H9 (cell line): Measurements from ENCODE around the gene MAPK13. TPM values are rescaled to one million over a fixed set of nuclear protein-coding genes. Genes with fewer than 3 reads are reported as not detected.

Experiments
- DNase-seq: peaks from one replicate; pipeline ENCODE4 v3.0.0-alpha.2; 2017
- H2AFZ ChIP-seq: one replicate; pipeline ENCODE4 v1.6.1; 2013; ENCODE audit warnings: mild to moderate bottlenecking, low read length, control low read depth, moderate library complexity
- H2AK5ac ChIP-seq: 2 replicates; pipeline ENCODE4 v1.6.1; 2013; ENCODE audit warnings: low read length, control low read depth, mixed read lengths; ENCODE audit not compliant: insufficient read length
- H2BK120ac ChIP-seq: one replicate; pipeline ENCODE4 v1.6.1; 2013; ENCODE audit warnings: low read depth, mild to moderate bottlenecking, low read length, control low read depth, inconsistent platforms; ENCODE audit not compliant: poor library complexity, severe bottlenecking
- H2BK12ac ChIP-seq: 2 replicates; pipeline ENCODE4 v1.6.1; 2013; ENCODE audit warnings: low read length, control low read depth, mixed read lengths, low read depth; ENCODE audit not compliant: insufficient read length
- H2BK15ac ChIP-seq: 2 replicates; pipeline ENCODE4 v1.6.1; 2013; ENCODE audit warnings: low read depth, low read length, control low read depth
- H2BK20ac ChIP-seq: one replicate; pipeline ENCODE4 v1.6.1; 2013; ENCODE audit warnings: low read depth, mild to moderate bottlenecking, low read length, control low read depth, inconsistent platforms; ENCODE audit not compliant: poor library complexity, severe bottlenecking
- H2BK5ac ChIP-seq: 2 replicates; pipeline ENCODE4 v1.6.1; 2013; ENCODE audit warnings: low read length, control low read depth, mixed read lengths; ENCODE audit not compliant: insufficient read length
- H3K14ac ChIP-seq: 2 replicates; pipeline ENCODE4 v1.6.1; 2013; ENCODE audit warnings: low read length, control low read depth; ENCODE audit not compliant: insufficient read depth
- H3K18ac ChIP-seq: 2 replicates; pipeline ENCODE4 v1.6.1; 2013; ENCODE audit warnings: low read depth, mild to moderate bottlenecking, mixed read lengths, low read length, control low read depth; ENCODE audit not compliant: insufficient read length
- H3K23ac ChIP-seq: 2 replicates; pipeline ENCODE4 v1.6.1; 2013; ENCODE audit warnings: low read length, control low read depth, mixed read lengths, low read depth; ENCODE audit not compliant: insufficient read length
- H3K23me2 ChIP-seq: 2 replicates; pipeline ENCODE4 v1.6.1; 2013; ENCODE audit warnings: low read depth, mild to moderate bottlenecking, mixed read lengths, low read length, control low read depth; ENCODE audit not compliant: insufficient read length, poor library complexity, severe bottlenecking
- H3K27ac ChIP-seq: 2 replicates; pipeline ENCODE4 v1.5.1; 2013; ENCODE audit warnings: low read length, control low read depth, mixed read lengths, low read depth; ENCODE audit not compliant: insufficient read length
- H3K27me3 ChIP-seq: 2 replicates; pipeline ENCODE4 v1.6.1; 2013; ENCODE audit warnings: low read length, control low read depth, inconsistent platforms; ENCODE audit not compliant: insufficient read depth
- H3K4ac ChIP-seq: 2 replicates; pipeline ENCODE4 v1.6.1; 2013; ENCODE audit warnings: low read depth, mild to moderate bottlenecking, control low read depth, inconsistent platforms, low read length, moderate library complexity
- H3K4me1 ChIP-seq: 2 replicates; pipeline ENCODE4 v1.6.1; 2013; ENCODE audit warnings: low read length, control low read depth, inconsistent platforms; ENCODE audit not compliant: insufficient read depth
- H3K4me2 ChIP-seq: 2 replicates; pipeline ENCODE4 v1.6.1; 2013; ENCODE audit warnings: low read length, control low read depth, mixed read lengths; ENCODE audit not compliant: insufficient read length, insufficient read depth
- H3K56ac ChIP-seq: 2 replicates; pipeline ENCODE4 v1.6.1; 2013; ENCODE audit warnings: low read depth, mild to moderate bottlenecking, mixed read lengths, low read length, control low read depth; ENCODE audit not compliant: insufficient read length
- H3K79me1 ChIP-seq: 2 replicates; pipeline ENCODE4 v1.6.1; 2013; ENCODE audit warnings: low read depth, mild to moderate bottlenecking, moderate library complexity, low read length, control low read depth, inconsistent platforms; ENCODE audit not compliant: insufficient read depth, poor library complexity, severe bottlenecking
- H3K79me2 ChIP-seq: 2 replicates; pipeline ENCODE4 v1.6.1; 2013; ENCODE audit warnings: low read length, control low read depth, inconsistent platforms; ENCODE audit not compliant: insufficient read depth
- H3K9ac ChIP-seq: 2 replicates; pipeline ENCODE4 v1.6.1; 2013; ENCODE audit warnings: low read length, control low read depth, mixed read lengths; ENCODE audit not compliant: insufficient read length; ENCODE audit errors: extremely low read depth
- H3K9me3 ChIP-seq: one replicate; pipeline ENCODE4 v1.6.1; 2013; ENCODE audit warnings: low read depth, low read length, inconsistent platforms; ENCODE audit not compliant: control insufficient read depth
- H3T11ph ChIP-seq: one replicate; pipeline ENCODE4 v1.6.1; 2013; ENCODE audit warnings: mild to moderate bottlenecking, low read length, control low read depth, inconsistent platforms
- H4K20me1 ChIP-seq: one replicate; pipeline ENCODE4 v1.6.1; 2013; ENCODE audit not compliant: control insufficient read depth, insufficient read length, insufficient read depth
- H4K5ac ChIP-seq: 2 replicates; pipeline ENCODE4 v1.6.1; 2013; ENCODE audit warnings: low read depth, mild to moderate bottlenecking, mixed read lengths, low read length, control low read depth; ENCODE audit not compliant: insufficient read length
- H4K8ac ChIP-seq: replicated peaks from 2 replicates; pipeline ENCODE4 v1.6.1; 2013; ENCODE audit warnings: low read length, control low read depth, mixed read lengths, low read depth; ENCODE audit not compliant: insufficient read length
- H4K91ac ChIP-seq: 2 replicates; pipeline ENCODE4 v1.6.1; 2013; ENCODE audit warnings: low read depth, mild to moderate bottlenecking, moderate library complexity, mixed read lengths, low read length, control low read depth; ENCODE audit not compliant: insufficient read length
- H3K27ac Mint-ChIP-seq, 3 experiments: 2 replicates in 2 of 3; 3 replicates in 1 of 3; pipeline ENCODE4 v1.8.0; 2020 to 2021; ENCODE audit warnings: mixed read lengths in 3 of 3, mild to moderate bottlenecking in 1 of 3, moderate library complexity in 1 of 3
- H3K27me3 Mint-ChIP-seq: 2 replicates; pipeline ENCODE4 v1.8.0; 2021; ENCODE audit warnings: low read depth, mild to moderate bottlenecking, moderate library complexity, mixed read lengths
- H3K36me3 Mint-ChIP-seq, 3 experiments: 2 replicates in 2 of 3; 3 replicates in 1 of 3; pipeline ENCODE4 v1.8.0; 2020 to 2021; ENCODE audit warnings: low read depth in 3 of 3, mixed read lengths in 3 of 3; ENCODE audit not compliant: insufficient read depth in 1 of 3
- H3K4me1 Mint-ChIP-seq, 2 experiments: 2 replicates each; pipeline ENCODE4 v1.8.0; 2020; ENCODE audit warnings: mixed read lengths in 2 of 2
- H3K4me3 Mint-ChIP-seq, 2 experiments: 2 replicates in 1 of 2; 3 replicates in 1 of 2; pipeline ENCODE4 v1.8.0; 2020 to 2021; ENCODE audit warnings: mild to moderate bottlenecking in 2 of 2, mixed read lengths in 2 of 2, moderate library complexity in 1 of 2
- H3K9me3 Mint-ChIP-seq, 2 experiments: 2 replicates in 1 of 2; 3 replicates in 1 of 2; pipeline ENCODE4 v1.8.0; 2020; ENCODE audit warnings: mild to moderate bottlenecking in 2 of 2, mixed read lengths in 2 of 2, moderate library complexity in 1 of 2
- CTCF ChIP-seq: fragments of 200-600 bp; sonication (generic); conservative IDR thresholded peaks from 3 replicates; pipeline ENCODE4 v1.8.0; 2021; ENCODE audit warnings: antibody characterized with exemption, mild to moderate bottlenecking
- WGBS: extraction: QIAGEN DNeasy Blood & Tissue Kit; methylation state at CpG from one replicate; pipeline ENCODE4 v1.1.7; 2013; ENCODE audit warnings: missing lambda C conversion rate, low lambda C conversion rate, mixed read lengths; ENCODE audit not compliant: insufficient read length; ENCODE audit errors: extremely low coverage; 5-methylcytosine and 5-hydroxymethylcytosine counted together
- total RNA-seq: library from RNA; stranded (reverse); gene quantifications from 2 replicates; pipeline ENCODE4 v1.2.1, GENCODE V29; 2021

Gene MAPK13
- total RNA-seq, 1 experiment from 2014 or later = 18.9 TPM

- Histone ChIP-seq H3K4me1 (no peaks in the 10 kb centered on the region), H3K79me2 (no peaks in the 10 kb centered on the region), H4K20me1 (no peaks in the 10 kb centered on the region), H3K27me3 (no peaks in the 10 kb centered on the region), H2BK20ac (no peak overlapping the region), H2BK120ac (no peak overlapping the region), H3K27ac (no peak overlapping the region), H2BK5ac (no peak overlapping the region), H3K4ac (no peak overlapping the region), H3K23ac (no peak overlapping the region), H3K56ac (no peak overlapping the region), H3K9ac (no peak overlapping the region), H3K4me2 (no peak overlapping the region), H3K23me2 (peaks cover 5% of the 10 kb centered on the region), H4K5ac (no peak overlapping the region), H2AFZ (no peak overlapping the region), H2BK15ac (no peak overlapping the region), H2BK12ac (no peak overlapping the region), H3K9me3 (no peaks in the 10 kb centered on the region), H4K8ac (no peak overlapping the region), H2AK5ac (no peak overlapping the region), H3T11ph (no peak overlapping the region), H3K18ac (no peak overlapping the region), H3K14ac (no peak overlapping the region), H4K91ac (no peak overlapping the region), H3K79me1 (no peaks in the 10 kb centered on the region)
- peaks cover 14% of the 10 kb centered on the region for H3K27me3 Mint-ChIP-seq
- no peak overlapping the region for H3K27ac Mint-ChIP-seq
- no peak for DNase-seq
- H3K9me3 Mint-ChIP-seq = peaks cover 0 to 2% of the 10 kb centered on the region in 2 experiments; a peak in 1 of 5 replicates
- no peak for TF ChIP-seq CTCF
- H3K4me1 Mint-ChIP-seq = peaks cover 15 to 16% of the 10 kb centered on the region in 2 experiments
- no CpG with 5 or more reads among the region's 2 CpGs for WGBS
- H3K36me3 Mint-ChIP-seq = no peaks in the 10 kb centered on the region; a peak in 1 of 7 replicates
- H3K4me3 Mint-ChIP-seq = no peak overlapping the region
Measured at GRCh38 chr6:36126121-36126520, 4.2 kb upstream of the MAPK13 start.
